ENCODE data around the gene CDCP2.

DNA sequence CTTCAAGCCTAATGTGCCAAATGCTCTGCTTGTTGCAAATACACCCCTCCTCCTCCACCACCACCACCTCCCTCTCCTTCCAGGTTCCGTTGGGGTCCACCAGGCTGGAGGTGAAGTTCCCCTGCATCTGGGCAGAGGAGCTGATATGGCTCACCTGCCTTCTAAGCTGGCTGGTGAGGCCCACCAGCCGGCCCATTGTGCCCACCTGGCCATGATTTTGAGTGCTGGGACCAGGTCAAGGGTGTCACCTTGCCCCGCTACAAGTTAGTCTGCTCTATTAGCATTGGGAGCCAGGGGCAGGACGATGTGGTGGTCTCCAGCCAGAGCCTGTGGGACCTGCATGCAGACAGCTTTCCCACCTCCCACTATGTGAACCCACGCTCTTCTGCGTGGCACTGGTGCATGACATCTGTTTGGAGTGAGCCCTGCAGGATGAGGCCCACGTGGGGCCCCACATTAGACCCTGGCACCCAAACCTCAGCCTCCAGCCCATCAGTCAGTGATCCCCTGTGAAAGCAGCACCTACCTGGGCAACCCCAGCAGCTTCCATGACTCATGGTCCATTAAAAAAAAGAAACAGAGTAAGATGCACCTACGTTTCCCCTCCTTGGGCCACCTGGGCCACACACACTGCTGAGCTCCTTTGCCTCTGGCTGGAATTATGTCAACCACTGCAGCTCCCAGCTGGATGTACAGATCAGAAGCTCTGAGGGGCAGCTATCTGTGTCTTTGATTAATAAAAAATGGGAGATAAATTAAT, 15.6 kb upstream of the CDCP2 start:
- TF ChIP-seq, protein P1, sequence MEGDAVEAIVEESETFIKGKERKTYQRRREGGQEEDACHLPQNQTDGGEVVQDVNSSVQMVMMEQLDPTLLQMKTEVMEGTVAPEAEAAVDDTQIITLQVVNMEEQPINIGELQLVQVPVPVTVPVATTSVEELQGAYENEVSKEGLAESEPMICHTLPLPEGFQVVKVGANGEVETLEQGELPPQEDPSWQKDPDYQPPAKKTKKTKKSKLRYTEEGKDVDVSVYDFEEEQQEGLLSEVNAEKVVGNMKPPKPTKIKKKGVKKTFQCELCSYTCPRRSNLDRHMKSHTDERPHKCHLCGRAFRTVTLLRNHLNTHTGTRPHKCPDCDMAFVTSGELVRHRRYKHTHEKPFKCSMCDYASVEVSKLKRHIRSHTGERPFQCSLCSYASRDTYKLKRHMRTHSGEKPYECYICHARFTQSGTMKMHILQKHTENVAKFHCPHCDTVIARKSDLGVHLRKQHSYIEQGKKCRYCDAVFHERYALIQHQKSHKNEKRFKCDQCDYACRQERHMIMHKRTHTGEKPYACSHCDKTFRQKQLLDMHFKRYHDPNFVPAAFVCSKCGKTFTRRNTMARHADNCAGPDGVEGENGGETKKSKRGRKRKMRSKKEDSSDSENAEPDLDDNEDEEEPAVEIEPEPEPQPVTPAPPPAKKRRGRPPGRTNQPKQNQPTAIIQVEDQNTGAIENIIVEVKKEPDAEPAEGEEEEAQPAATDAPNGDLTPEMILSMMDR (IDR thresholded peaks at IDR 0.05): no peak
- TF ChIP-seq POLR2A (IDR thresholded peaks at IDR 0.05): no peak

Measured in thyroid gland (tissue), 4 donors.